Thyroid gland (tissue), 4 donors: ENCODE data around the gene RHPN2.

Experiments
- POLR2A ChIP-seq, 2 donors: fragments of 450-650 bp; IDR thresholded peaks; one replicate each; pipeline ENCODE4 v1.6.1; 2017; ENCODE audit warnings: antibody characterized with exemption in 2 of 2, mild to moderate bottlenecking in 2 of 2, moderate library complexity in 1 of 2
- TF ChIP-seq, protein P1 (sequence below), 6 experiments: fragments of 200-600 bp in 3 of 6; fragments of 450-650 bp in 3 of 6; sonication (generic) in 3 of 6; IDR thresholded peaks; one replicate each; pipeline ENCODE4 v1.5.1; 2016 to 2019; ENCODE audit warnings: antibody characterized with exemption in 6 of 6, mild to moderate bottlenecking in 2 of 6, inconsistent platforms in 1 of 6, moderate library complexity in 1 of 6

DNA sequence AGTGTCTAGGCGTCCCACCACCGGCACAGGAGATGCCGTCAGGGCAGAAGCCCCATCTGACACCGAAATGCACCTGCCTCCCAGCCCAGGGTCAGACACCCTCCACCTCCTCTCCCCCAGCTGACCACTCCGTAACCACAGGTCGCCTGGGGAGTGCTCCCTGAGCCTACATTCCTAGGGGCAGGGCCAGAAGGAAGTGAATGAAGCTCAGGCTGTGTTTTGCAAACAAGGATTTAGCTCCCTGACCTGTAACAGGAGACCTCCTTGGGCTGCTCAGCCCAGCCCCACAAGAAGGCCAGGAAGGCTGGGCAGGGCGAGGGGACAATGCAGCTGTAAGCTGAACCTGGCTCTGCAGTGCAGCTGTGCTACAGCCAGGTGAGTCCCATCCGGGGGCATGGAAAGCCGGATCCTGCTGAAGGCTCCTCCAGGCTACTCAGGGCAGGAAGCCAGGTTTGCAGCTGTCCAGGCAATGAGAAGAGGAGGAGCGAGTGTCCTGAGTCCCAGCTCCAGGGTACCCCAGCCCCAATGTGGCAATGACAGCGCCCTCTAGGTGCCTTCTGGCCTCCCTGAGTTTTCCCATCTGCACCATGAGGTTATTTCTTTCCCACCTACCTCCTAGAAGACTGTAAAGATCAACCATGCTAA, 42.1 kb downstream of the RHPN2 start:
- TF ChIP-seq, protein P1, sequence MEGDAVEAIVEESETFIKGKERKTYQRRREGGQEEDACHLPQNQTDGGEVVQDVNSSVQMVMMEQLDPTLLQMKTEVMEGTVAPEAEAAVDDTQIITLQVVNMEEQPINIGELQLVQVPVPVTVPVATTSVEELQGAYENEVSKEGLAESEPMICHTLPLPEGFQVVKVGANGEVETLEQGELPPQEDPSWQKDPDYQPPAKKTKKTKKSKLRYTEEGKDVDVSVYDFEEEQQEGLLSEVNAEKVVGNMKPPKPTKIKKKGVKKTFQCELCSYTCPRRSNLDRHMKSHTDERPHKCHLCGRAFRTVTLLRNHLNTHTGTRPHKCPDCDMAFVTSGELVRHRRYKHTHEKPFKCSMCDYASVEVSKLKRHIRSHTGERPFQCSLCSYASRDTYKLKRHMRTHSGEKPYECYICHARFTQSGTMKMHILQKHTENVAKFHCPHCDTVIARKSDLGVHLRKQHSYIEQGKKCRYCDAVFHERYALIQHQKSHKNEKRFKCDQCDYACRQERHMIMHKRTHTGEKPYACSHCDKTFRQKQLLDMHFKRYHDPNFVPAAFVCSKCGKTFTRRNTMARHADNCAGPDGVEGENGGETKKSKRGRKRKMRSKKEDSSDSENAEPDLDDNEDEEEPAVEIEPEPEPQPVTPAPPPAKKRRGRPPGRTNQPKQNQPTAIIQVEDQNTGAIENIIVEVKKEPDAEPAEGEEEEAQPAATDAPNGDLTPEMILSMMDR (IDR thresholded peaks at IDR 0.05), result no peak
- no peak for TF ChIP-seq POLR2A (IDR thresholded peaks at IDR 0.05)
